K562 (cell line): ENCODE data around the gene CCSAP. TPM values are rescaled to one million over a fixed set of nuclear protein-coding genes. Genes with fewer than 3 reads are reported as not detected.

Experiments
- DPF2 ChIP-seq: fragments of 450-650 bp; IDR thresholded peaks from 2 replicates; pipeline ENCODE4 v1.6.1; 2016
- HDAC2 ChIP-seq: fragments of 450-650 bp; IDR thresholded peaks from 2 replicates; pipeline ENCODE4 v1.6.1; 2016; ENCODE audit warnings: mild to moderate bottlenecking
- MGA ChIP-seq: fragments of 450-650 bp; IDR thresholded peaks from 2 replicates; pipeline ENCODE4 v1.6.1; 2016; ENCODE audit warnings: mild to moderate bottlenecking, moderate library complexity
- NCOA1 ChIP-seq: fragments of 450-650 bp; IDR thresholded peaks from 2 replicates; pipeline ENCODE4 v1.6.1; 2016; ENCODE audit warnings: low read depth
- POLR2A ChIP-seq: fragments of 450-650 bp; conservative IDR thresholded peaks from 2 replicates; pipeline ENCODE4 v1.6.1; 2016
- SAP30 ChIP-seq: fragments of 200-600 bp; sonication (generic); IDR thresholded peaks from 2 replicates; pipeline ENCODE4 v1.6.1; 2012; ENCODE audit warnings: borderline replicate concordance, low read depth, mild to moderate bottlenecking, moderate library complexity, low read length, control low read depth, inconsistent platforms; ENCODE audit not compliant: insufficient read depth, poor library complexity, severe bottlenecking
- SREBF2 ChIP-seq: sonication (generic); formaldehyde crosslinking; IDR thresholded peaks from 2 replicates; pipeline ENCODE4 v1.4.0; 2020; ENCODE audit warnings: mild to moderate bottlenecking, missing genetic modification reagents
- TRIM28 ChIP-seq: fragments of 450-650 bp; IDR thresholded peaks from 2 replicates; pipeline ENCODE4 v1.6.1; 2017
- ZBTB11 ChIP-seq, 3 experiments: fragments of 200-800 bp in 1 of 3; fragments of 250-450 bp in 1 of 3; fragments of 450-650 bp in 1 of 3; sonication (Bioruptor Pico) in 1 of 3; sonication (Bioruptor generic) in 1 of 3; formaldehyde crosslinking in 1 of 3; IDR thresholded peaks; 2 replicates each; pipeline versions ENCODE4 v1.6.1 to v1.8.0; 2016 to 2022; ENCODE audit warnings: mild to moderate bottlenecking in 2 of 3, missing genetic modification characterization in 2 of 3, missing compliant biosample characterization in 1 of 3, moderate library complexity in 1 of 3
- polyA plus RNA-seq, 8 experiments: library from polyadenylated mRNA; depleted of rRNA in 4 of 8; stranded (reverse) in 5 of 8; unstranded in 3 of 8; fragments of >200 nt; fragmentation: Nextera tagmentation in 2 of 8; fragmentation: Illumina TruSeq in 1 of 8; extraction: Ambion mirVana in 2 of 8; extraction: Trizol in 1 of 8; gene quantifications; 2 replicates each; pipeline versions ENCODE4 v1.2.1 to v1.2.3, GENCODE V29; 2011 to 2014; ENCODE audit warnings: inconsistent platforms in 1 of 8, missing spikeins in 1 of 8
- total RNA-seq, 7 experiments: library from RNA; depleted of rRNA in 6 of 7; stranded (reverse); fragments of >200 nt in 6 of 7; fragmentation: Illumina TruSeq in 2 of 7; extraction: Trizol in 2 of 7; gene quantifications; 2 replicates each; pipeline versions ENCODE4 v1.2.1 to v1.2.3, GENCODE V29; 2011 to 2021; ENCODE audit warnings: low replicate concordance in 1 of 7
- TF ChIP-seq, protein P1 (sequence below): IDR thresholded peaks from 2 replicates; pipeline ENCODE4 v1.6.1; 2014; ENCODE audit warnings: antibody characterized with exemption

The CCSAP gene
- total and polyA plus RNA-seq, 9 of the 15 experiments (the other 6 are each of a cell fraction or from before 2014, with no cell fraction given), result 3.6 to 15.9 (median 9.5) TPM

DNA sequence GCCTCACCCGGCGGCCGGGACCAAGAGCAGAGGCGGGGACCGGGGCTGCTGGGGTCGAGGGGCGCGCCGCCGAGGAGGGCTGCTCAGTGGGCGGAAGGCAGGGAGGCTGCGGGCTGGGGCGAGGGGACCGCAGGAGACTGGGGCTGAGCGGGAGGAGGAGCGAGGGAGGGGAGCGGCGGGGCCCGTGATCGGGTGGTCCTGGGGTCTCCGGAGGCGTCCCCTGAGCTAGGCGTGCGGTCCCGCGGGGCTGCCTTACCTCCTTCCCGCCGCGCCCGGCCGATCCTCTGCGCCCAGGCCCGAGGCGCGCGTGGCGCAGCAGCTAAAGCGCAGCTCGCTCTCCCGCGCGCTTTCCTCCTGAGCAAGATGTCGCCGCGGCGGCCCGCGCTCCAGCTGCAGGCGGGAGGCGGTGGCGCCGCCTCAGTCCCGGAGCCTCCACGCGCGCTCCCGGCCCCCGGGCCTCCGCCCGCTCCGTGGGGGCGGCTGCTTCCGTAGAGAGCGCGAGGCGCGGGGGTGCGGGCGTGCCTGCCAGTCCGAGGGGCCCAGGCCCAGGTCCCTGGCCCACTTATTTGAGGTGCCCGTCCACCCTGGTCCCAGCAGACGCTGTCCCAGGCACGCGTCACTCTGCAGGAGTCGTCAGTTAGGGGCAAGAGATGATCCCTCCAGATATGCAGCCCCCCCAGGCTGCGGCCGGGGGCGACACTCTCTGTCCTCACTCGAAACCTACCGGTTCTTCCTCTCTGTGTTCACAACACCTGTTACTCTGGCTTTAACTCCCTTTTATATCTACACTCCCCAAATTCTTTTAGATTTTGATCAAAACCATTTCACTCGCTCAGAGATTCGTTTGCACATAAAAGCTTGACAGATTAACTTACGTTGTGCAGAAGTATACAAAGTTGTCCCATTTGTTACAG, at the start of gene CCSAP (continued):
- TF ChIP-seq SAP30 (peak; percentile 27), HDAC2 (no peak), POLR2A (peak; percentile 79), NCOA1 (no peak), SREBF2 (no peak), TRIM28 (no peak), ZBTB11 (CRISPR knock-in tag; IDR thresholded peaks at IDR 0.05) (peak in 1 of 3 experiments; percentile 46; a peak in 1 of 6 replicates), DPF2 (peak; percentile 31; the same call in 1 of the 2 replicates), MGA (peak; percentile 59)
- TF ChIP-seq, protein P1, sequence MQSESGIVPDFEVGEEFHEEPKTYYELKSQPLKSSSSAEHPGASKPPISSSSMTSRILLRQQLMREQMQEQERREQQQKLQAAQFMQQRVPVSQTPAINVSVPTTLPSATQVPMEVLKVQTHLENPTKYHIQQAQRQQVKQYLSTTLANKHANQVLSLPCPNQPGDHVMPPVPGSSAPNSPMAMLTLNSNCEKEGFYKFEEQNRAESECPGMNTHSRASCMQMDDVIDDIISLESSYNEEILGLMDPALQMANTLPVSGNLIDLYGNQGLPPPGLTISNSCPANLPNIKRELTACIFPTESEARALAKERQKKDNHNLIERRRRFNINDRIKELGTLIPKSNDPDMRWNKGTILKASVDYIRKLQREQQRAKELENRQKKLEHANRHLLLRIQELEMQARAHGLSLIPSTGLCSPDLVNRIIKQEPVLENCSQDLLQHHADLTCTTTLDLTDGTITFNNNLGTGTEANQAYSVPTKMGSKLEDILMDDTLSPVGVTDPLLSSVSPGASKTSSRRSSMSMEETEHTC, result no peak
